ENCODE measurements around the gene MLF2.

Gene MLF2, protein sequence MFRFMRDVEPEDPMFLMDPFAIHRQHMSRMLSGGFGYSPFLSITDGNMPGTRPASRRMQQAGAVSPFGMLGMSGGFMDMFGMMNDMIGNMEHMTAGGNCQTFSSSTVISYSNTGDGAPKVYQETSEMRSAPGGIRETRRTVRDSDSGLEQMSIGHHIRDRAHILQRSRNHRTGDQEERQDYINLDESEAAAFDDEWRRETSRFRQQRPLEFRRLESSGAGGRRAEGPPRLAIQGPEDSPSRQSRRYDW

DNA sequence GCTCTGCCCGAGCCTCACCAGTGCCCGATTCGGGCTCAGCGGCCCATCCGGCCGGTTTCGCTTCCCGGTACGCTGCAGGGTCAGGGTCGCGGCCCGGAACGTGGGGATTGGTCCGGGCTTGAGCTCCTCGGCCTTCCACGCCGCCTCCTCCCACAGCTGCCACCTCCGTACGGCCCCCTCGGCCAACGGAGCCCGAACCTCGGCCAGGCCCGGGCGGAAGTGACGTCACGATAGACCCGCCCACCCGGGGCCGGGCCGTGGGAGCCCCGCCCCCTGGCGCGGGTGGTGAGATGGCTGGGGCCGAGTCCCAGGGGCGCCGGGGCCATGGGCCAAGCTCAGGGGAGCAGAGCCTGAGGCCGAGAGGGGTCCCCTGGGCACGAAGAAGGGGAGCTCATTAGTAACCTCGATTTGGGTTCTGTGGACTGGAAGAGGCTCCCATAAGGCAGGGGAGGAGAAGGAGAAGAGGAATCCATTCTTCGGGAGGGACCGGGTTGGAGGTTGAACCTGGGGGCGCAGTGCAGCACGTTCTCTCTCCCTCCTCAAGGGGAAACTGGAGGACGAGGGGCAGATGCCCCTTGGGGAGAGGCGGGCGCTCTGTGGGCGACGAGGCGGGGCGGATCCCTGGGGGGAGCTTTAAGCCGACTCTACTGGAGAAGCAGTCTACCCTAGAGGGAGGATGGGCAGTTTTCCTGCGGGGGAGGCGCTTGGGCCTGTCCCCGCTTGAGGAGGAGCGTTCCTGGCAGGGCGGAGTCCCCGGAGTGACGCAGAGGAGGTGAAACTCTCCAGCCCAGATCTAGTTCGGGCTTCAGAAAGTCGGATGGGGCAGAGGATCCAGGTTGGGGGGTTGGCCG, at the start of gene MLF2:
TSS of gene MLF2 (minus strand) at position 221 of the 851 bp plus-strand sequence. CDS start 807 bp downstream, outside the sequence.
- DNase-seq (ENCODE audit: low spot score), result peak; percentile 99

DNA sequence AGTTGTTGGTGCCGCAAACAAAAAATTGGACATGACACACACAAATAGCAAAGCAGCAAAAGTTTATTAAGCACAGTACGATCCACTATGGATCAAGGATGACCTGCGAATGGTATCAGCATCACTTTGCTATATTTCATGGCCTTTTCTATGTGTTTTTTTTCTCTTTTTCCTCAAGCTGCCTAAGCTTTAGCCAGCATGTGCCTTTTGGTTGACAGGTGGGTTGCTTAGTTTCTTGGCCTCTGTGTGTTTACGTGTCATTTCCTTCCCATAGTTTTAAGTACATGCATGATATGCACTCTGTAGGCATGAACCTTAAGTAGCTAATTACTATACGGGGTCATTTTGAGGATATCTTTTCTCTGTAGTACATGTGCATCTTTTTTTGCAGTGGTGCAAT, 46.2 kb upstream of the MLF2 start:
- DNase-seq (ENCODE audit: low spot score), result no peak

DNA sequence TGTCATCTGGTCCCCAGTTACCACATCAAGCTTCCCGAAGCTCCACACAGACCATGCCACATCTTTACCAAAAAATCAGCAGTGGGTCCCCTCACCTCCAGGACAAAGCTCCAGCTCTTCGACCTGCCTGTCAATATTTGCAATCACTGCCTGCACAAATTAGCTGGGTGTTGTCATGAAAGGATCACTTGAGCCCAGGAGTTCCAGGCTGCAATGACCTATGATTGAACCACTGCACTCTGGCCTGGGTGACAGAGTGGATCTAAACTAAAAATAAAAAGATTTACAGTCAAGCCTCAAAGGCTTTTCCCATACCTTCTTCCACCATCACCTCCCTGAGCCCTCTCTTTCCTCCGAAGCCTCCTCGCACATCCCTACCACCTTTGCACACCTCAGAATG, 43.6 kb upstream of the MLF2 start:
- no peak for DNase-seq (ENCODE audit: low spot score)

DNA sequence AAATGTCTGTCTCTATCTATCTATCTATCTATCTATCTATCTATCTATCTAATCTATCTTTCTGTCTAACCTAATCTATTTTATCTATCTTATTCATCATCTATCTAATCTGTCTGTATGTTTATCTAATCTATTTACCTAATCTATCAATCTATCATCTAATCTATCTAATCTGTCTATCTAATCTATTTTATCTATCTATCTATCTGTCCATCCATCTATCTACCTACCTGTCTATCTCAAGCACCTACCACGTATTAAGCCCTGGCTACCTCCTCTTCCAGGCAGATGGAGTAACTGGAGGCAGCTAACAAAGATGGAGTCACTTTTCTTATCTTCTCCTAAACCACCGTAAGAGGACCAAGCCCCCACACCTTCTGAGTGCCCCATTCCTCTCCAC, 42.1 kb upstream of the MLF2 start:
- DNase-seq (ENCODE audit: low spot score), result no peak

DNA sequence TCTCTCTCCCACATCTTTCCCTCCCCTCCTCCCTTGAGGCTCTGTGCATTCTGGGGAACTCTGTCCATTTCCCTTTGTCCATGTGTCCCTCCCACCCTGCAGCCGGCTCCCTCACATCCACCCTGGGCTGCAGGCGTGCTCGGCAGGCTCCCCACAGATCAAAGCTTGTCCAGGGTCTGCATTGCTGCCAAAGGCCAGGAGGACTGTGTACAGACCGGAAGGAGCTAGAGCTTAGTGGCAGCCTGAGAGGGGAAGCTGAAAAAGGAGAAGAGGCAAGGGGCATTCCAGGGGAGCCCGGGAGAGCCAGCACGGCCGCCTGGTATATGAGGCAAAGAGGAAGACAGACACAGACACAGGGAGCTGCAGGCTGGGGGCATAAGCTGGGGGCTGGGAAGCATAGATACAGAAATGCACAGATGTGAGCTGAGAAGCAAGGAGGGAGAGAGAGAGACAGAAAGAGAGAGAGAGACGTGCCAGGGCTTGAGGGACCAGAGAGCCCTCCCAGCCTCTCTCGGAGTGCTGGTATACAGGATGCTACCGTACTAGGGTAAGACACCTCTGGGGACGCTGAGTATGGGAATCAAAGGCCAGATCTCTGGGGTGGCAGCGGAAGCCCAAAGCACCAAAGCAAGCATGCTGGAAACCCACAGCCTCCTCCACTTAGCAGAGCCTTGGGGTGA, 39.7 kb upstream of the MLF2 start:
- no peak for DNase-seq (ENCODE audit: low spot score)

DNA sequence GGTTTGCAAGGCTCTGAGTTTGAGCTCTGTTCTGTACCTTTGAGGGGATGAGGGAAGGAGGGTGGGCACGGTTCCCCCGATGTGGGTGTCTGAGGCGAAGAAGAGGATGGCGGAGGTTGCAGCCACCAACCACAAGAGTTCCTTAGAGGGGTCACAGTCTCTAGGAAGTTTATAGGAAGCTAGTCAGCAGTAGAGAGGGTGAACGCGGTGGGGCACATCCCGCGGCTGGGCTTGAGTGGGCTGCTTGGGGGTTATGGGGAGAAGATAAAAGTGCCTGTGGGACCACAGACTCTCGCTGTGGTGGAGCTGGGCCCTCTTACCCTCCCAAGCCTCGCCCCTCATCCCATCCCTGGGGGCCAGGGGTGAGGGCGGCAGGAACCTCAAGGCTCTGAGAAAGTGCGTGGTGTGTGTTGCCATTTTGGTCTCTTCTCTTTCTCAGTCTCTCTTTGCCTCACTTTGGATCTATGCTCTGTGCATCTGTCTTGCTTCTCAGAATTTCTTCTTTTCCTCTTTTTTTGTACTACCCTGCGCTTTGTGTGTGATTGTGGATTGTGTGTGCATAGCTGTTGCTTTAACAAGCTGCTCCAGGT, 39.1 kb upstream of the MLF2 start:
- DNase-seq (ENCODE audit: low spot score), result no peak

DNA sequence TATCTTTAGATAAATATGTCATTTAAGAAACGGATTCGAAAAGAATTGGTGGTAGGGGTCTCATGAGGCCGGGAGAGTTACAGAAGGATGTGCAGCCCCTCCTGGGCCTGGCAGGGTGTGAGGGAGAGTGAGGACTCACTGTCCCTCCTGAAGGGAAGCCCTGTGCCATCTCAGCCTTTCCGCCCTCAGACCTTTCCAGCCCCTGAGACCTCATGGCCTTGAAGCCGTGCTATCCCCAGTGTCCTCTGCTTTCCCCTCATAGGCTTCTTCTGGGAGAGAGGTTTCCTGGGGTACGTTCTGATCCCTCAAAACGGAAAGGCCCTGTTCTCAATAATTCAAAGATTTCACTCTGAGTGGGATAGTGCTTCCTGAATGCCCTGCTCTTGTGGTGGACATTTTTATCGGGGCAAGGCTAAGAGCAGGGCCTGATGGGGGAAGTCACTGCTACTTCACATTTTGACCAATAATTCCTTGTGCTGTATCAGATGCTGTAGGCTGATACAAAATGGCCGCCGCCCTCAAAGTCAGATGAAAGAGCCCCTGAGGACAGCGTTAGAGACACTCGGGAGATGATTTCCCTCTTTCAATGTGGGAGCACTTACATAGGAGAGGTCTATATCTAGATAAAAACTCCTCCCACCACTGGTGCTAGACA, 37.7 kb upstream of the MLF2 start:
- no peak for DNase-seq (ENCODE audit: low spot score)

DNA sequence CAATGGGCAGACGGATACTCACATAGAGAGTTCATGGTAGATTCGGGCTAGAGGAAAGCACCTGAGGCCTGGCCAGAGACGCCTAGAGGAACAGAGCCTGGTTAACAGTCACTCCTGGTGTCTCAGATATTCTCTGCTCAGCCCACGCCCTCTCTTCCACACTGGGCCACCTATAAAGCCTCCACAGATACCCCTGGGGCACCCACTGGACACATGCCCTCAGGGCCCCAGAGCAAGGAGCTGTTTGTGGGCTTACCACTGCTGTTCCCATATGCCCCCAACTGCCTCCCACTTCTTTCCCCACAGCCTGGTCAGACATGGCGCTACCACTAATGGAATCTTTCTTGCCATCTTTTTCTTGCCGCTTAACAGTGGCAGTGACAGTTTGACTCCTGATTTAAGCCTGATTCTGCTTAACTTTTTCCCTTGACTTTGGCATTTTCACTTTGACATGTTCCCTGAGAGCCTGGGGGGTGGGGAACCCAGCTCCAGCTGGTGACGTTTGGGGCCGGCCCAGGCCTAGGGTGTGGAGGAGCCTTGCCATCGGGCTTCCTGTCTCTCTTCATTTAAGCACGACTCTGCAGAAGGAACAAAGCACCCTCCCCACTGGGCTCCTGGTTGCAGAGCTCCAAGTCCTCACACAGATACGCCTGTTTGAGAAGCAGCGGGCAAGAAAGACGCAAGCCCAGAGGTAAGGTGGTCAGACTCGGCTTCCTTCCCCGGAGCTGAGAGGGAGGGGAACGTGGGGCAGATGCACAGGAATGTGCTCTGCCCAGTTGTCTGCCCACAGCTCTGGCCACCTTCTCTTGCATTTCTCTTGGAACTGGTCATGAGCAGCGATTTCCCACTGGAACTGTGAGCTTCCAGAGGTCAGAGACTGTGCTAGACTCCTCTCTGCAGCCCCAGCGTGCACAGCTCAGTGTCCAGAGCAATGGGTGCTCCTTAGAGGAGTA, 36.3 kb upstream of the MLF2 start, which contains the start of gene CD4:
TSS of gene CD4 (plus strand) at position 557 of the 953 bp plus-strand sequence. CDS start 10,611 bp downstream, outside the sequence.
- peak; percentile 55 for DNase-seq (ENCODE audit: low spot score)

DNA sequence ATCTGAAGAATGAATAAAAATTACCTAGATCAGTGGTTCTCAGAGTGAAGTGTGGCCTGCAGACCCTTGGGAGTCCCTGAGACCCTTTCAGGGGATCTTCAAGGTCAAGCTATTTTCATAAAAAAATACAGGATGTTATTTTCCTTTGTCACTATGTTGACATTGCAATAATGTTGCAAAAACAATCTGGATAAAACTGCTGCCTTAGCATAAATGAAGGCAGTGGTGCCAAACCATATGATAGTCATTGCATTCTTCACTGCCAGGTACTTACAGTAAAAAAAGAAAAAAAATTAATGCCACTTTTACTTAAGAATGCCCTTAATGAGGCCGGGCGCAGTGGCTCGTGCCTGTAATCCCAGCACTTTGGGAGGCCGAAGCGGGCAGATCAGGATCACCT, 34.4 kb upstream of the MLF2 start:
- no peak for DNase-seq (ENCODE audit: low spot score)

DNA sequence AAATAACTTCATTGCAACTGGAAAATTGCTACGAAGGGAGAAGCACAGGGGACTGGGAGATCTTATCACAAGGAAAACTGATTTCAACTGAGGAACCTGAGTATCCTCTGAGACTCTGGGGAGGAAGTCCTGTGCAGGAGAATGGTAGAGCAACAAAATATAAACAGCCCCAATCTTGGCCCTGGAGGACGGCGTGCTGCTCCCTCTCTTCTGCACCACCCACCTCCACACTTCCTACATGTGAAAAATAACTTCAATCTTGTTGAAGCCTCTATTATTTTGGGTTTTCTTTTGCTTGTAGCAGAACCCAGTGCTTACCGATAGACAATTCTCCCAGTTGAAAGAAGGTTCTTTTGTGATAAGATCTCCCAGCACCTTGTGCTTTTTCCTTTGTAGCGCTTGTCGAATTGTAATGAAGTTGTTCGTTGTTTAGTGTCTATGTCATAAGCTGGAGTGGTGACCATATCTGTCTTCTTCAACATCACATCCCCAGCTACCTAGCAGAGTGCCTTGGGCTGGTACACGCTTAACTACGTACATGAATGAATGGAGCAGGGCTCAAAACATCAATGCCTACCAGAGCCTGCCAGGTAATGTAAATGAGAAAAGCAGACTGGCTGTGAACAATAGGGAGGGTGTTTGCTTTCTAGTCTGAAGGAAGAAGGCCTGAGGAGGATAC, 33.6 kb upstream of the MLF2 start:
- no peak for DNase-seq (ENCODE audit: low spot score)

DNA sequence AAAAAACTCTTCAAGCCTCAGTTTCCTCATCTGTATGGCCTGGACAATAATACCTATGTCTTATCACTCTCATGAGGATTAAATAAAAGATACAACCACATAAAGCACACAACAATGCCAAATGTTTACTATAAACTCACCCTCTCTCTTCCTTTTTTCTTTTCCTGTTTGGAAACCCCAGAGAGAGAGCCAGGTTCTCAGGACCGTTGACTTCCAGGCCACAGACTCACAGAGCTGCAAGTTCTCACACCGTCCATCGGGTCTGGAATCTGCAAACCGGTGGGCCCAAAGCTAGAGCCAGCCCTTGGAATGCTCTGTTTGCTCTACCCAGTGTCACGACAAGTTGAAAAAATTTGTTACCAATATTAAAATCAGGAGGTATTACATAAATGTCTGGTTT, 31.8 kb upstream of the MLF2 start:
- no peak for DNase-seq (ENCODE audit: low spot score)

DNA sequence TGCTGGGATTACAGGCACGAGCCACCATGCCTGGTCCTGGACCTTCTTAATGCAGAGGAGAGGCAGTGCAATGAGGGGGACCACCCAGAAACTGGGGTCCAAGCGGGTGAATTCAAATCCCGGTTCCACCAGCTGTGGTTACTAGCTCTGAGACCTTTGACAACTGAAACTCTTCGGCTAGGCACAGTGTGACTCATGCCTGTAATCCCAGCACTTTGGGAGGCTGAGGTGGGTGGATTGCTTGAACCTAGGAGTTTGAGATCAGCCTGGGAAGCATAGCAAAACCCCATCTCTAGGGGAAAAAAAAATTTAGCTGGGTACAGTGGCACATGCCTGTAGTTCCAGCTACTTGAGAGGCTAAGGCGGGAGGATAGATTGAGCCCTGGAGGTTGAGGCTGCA, 31.4 kb upstream of the MLF2 start:
- DNase-seq (ENCODE audit: low spot score), result no peak

DNA sequence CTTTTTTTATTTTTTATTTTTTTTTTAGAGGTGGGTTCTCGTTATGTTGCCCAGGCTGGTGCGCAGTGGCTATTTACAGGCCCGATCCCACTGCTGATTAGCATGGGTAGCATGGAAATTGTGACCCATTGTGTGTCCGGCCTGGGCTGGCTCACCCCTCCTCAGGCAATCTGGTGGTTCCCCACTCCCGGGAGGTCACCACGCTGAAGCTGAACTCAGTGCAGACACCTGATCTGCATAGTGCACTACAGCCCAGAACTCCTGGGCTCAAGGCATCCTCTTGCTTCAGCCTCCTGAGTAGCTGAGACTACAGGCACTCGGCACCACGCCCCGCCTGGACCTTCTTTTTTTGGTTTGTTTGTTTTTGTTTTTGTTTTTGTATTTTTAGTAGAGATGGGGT, 30.9 kb upstream of the MLF2 start:
- DNase-seq (ENCODE audit: low spot score), result no peak

DNA sequence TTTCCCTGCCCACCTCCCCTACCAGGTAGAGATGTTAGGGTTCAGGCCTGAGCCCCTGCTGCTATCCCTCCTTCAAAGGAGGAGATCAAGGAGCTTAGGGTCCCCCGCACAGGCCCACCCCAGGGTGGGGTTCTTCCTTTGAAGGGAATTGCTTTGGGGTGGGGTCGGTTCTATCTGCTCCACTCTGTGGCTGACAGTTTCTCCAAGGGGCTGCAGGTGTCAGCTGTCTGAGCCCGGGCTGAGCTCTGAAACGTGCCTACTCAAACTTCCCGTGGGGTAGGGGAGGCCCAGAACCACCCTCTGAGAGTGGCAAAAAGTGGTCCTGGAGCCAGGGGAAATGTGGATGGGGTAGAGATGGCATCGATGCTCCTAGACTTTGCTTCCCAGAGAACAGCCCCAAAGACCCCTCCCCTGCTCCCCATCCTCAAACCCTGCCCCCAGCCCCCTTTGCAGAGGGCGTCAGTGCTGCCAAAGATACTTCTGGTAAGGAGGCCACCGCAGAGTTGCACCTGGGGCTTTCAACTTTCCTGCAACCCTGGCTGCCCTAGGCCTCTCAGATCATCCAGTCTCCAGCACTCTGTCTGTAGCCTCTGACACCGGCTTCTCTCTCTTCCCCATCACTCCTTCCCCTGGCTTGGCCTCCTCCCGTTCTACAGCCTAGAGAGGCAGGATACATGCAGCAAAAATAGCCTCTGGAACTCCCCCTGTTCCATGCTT, 30.1 kb upstream of the MLF2 start:
- no peak for DNase-seq (ENCODE audit: low spot score)

DNA sequence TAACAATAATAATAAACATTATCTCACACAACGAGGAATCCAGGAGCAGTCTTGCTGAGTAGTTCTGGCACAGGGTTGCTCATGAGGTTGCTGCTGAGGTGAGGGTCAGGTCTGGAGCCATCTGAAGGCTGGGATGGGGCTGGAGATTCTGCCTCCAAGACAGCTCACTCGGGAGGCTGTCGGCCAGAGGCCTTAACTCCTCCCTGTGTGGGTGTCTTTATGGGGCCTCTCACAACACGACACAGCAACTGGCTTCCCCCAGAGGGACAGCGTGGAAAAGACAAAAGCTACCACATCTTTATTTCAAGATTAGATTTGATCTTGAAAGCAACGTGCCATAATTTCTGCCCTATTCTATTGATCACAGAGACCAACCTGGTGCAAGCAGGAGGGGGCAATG, 29.2 kb upstream of the MLF2 start:
- no peak for DNase-seq (ENCODE audit: low spot score)

DNA sequence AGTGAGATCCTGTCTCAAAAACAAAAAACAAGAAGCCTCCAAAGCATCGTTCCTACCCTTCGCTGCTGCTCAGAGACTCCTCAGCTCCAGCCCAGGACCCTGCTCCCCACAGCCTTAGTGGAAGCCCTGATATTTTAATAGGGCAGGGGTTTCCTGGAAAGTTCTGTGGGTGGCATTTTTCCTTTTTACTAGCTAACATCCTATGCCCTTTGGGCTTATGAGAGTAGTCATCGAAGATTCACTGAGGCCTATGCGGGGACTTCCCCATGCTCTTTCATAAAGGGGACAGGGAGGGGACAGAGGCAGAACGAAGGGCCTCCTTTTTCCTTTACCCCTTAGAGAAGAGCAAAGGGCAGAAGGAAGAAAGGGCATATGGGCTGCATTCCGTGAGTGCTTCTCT, 27.6 kb upstream of the MLF2 start:
- DNase-seq (ENCODE audit: low spot score), result no peak

DNA sequence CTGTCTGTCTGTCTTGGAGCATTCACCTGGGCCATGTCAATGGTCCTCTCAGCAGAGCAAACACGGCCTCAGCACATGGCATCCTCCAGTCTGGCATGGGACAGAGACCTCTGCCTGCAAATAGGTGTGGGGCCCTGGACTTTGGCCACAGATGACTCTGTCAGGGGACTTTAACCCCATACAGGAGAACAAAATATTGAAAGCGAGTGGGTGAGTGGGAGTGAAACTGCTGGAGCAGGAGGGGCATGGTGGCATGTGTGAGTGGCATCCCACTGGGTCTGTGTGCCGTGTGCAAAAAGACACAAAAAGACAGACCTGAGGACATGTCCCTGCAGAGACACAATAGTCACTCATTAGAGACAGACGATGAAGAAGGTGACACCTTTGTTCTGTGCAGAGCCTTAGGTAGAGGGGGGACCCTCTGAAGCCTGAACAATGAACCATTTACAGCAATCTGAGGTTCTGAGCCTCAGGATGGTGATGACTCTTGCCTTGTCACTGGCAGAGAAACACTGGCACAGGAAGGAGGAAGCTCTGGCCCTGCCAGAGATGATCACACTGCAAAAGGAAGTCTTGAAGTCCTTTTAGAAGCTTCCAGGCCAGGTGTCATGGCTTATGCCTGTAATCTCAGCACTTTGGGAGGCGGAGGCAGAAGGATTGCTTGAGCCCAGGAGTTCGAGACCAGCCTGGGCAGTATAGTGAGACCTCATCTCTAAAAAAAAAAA, 26.9 kb upstream of the MLF2 start:
- DNase-seq (ENCODE audit: low spot score), result peak; percentile 52

DNA sequence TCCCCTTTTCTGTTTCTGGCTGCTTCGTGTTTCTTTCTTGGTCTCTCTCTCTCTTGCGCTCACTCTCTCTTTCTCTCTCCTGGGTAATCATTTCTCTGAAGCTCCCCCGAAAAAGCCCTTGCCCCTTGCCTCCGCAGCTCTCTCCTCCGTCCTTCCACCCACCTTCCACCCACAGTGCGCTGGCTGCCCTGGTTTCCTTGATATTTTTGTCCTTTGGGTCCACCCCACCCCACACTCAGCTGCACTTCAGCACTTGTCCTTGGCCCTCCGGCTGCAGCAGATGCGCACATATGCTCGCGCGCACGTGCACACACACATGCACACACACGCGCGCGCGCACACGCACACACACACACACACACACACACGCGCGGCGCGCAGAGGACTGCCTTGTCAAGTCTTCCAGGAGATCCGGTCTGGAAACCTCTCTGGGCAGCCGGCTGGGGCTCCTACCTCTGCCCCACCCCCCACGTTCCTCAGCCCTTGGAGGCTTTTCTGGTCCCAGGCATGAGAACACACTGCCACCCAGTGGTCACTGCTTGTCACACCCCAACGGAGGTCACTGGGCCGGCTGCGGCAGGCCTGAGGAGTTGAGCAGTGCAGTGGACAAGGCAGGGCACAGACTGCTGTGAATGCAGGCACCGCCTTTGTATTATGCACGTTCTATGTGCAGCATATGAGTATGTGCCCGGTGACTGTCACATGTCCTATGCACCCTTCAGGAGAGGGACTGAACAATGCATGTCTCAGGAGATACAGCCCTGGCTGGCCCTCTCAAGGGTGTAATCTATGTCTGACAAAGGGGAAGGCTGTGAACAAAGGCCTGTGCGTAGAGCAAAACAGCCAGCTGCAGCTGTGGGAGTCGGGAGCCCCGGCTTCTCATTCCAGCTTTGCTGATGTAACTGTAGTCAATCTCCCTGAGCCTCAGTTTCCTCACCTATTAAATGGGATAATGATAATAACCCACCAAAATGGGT, 25.9 kb upstream of the MLF2 start:
- DNase-seq (ENCODE audit: low spot score), result peak; percentile 95
